GM18873 (cell line): ENCODE results near the gene CXCL12.

ENCODE experiments used
- ATAC-seq: cut with Tn5 transposase; IDR thresholded peaks from one replicate; pipeline ENCODE4 v1.9.1; 2021; ENCODE audit warnings: mild to moderate bottlenecking, moderate library complexity, moderate number of reproducible peaks; ENCODE audit not compliant: unreplicated experiment, low FRiP score

The CXCL12 gene

DNA sequence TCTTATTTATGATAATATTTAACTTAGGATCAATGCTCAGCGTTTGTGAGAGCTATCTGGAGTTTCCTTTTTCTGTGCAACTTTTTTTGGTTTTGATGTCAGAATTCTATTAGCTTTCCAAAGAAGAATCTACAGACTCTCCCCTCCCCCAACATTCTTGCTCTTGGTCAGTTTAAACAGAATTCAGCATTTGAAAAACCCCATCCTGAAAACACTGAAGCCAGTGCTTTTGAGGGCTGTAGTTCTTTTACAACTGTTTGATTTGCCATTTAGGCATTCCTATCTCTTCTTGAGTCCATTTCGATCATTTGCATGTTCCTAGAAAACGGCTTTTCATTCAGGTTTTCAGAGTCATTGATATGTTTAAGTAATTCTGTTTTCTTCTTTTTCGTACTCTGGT, 15.6 kb upstream of the CXCL12 start:
- no peak for ATAC-seq

GRCh38 chr10:44399659-44400451, 15.0 kb upstream of the CXCL12 start:
- ATAC-seq = no peak

DNA sequence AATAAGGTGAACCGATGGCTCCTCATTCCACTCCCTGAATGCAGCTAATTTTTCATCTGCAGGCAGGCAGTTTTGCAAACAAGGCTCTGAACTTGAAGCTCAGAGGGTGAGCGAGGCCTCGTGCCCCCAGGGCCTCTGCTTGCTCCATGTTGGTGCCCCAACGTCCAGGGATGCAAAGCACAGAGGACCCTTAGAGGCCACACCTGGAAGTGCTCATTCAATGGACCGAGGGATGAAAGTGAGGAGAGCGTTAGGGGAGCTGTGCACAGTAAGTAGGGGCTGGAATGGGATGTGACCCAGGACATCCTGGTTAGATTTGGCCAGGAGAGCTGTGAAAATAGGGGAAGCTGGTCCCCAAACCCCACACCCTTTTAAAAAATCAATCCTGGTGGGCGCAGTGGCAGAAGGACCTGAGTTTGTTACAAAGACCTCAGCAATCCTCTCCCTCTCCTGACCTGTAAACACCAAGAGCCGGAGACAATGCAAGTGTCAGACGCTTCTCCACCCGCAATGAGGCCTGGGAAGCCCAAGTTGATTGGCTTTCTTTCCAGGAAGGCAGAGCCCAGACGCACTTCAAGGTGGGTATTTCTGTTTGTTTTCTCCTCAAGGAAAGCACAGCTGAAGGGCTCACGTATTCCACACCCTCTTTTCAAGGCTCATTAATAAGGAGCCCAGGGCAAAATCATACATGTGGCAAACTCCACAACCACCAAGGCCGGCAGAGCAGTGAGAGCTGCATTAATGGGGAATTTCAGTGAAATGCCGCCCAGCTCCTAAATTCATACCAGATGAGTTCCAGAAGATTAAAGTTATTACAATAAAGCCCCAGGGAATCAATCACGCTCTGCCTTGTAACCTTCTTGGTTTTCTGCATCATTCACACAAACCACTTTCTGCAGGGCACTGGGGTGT, 14.1 kb upstream of the CXCL12 start:
- no peak for ATAC-seq

DNA sequence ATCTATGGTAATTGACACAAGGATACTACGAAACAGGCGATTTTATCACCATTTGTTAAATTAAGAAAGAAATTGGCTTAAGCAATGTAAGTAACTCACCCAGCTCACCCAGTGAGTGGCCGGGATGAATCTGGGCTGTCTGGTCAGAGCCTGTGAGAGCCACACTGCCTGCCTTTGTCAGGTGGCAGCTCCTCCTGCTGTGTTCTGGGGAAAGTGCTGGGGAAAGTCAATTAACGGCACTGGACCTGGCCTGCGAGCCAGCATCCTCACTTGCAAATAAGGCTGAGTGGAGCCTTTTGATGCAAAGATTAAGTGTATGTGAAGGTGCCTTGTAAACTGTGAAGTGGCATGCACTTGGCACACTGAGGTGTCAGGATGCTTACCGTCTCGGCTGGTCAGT, 13.4 kb upstream of the CXCL12 start:
- no peak for ATAC-seq

GRCh38 chr10:44397476-44398225, 12.8 kb upstream of the CXCL12 start:
- no peak for ATAC-seq

DNA sequence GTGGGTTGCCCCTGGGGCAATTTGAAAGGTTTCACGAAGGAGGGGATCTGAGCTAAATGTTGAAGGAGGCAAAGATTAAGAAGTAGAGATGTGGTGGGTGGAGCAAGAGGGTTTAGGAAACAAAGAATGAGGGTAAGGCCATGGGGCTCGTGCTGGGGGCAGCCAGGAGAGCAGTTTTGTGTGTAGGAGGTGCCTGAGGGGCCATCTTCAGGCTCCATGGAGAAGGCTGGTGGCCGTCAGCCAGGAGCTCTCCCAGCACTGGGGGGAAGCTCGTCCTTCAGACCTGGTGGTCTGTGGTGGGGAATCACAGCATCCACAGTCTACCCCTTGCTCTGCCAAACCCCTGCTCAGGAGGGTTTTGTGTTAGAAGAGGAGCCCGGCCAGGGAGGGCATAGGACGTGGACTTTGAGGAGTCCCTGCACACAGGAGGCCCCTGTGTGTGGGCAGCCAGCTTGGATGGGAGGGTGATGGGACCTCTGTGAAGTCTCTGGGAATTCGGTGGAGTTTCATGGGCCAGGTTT, 11.8 kb upstream of the CXCL12 start:
- ATAC-seq = no peak

DNA sequence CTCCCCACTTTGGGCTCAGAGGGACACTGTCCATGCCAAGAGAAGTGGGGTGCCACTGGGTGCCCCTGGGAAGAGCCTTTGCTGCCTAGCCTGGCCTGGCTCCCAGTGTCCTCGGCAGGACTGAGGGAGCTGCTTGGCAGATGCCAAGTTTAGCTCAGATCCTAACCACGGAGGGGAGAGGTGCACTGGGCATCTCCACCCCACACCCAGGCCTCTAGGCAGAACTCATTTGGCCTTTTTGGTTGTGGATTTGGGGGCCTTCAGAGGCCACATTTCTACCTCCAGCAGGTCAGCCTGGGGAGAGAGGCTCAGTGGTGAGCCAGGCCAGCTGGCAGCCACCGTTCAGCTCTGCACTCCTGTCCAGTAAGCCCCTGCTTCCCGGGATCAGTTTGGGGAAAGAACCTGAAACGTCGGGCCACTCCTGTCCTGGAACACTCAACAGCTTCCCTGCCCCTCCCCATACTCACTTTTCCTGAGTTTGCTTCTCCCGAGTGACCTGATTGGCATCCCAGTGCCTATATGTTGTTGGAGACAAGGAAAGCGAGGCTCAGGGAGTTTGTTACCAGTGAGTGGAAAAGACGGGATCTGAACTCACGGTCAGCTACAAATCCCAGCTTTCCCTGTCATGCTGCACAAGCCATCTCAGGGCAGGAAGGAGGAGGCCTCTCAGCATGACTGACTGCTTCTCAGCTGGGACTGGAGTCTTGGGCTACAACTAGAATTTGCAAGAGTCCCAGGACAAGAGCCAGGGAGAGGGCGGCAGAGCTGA, 11.2 kb upstream of the CXCL12 start:
- ATAC-seq = no peak

DNA sequence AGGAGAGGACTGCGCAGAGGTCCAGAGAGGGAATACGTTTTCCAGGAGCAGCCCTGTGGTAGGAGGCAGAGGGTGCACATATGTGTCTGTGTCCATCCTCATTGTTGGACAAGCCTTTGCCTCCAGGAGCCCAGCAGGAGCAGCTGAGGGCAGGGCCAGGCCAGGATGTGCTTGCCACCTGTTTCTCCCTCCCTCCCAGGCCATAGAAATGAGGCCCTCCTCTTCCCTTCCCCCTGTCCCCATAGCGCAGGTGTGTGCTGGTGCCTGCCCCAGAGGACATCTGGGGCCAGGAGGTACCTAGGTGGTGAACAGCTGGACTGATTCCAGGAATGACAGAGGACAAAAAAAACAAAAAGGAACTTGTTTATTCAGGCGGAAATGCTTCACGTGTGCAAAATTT, 10.5 kb upstream of the CXCL12 start:
- ATAC-seq = no peak

- no peak for ATAC-seq
These were observed 9.9 kb upstream of the CXCL12 start for GRCh38 chr10:44394696-44395381.

DNA sequence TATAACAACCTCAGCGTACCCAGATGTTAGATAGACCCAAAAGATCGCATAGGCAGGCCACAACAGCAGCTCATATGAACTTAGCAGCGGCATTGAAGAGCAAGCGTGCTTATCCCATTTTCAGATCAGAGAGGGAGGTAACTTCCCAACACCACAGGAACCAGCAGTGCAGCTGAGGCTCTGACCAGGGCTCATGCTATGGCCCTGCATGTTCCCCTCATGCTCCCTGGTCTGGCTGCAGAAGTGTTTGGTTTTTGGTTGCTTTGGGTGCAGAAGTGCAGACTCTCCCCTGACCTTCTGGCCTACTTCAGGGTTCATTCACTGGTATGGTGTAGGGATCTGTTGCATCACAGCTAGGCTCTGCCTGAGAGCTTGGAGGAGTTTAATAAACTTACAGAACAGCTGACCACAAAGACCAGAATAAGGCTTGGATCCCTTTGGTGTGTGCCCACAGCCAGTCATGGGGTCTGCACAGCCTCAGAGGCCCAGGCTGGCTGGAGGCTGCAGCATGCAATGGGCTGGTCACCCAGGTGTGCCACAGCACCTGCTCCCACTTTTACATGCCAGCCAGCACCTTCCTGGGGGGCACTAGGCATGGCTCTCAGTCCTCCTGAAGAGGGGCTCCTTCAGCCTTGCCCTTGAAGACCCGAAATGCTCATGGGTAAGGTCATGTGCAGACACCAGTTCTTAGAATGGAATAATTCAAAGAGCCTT, 9.1 kb upstream of the CXCL12 start:
- no peak for ATAC-seq

DNA sequence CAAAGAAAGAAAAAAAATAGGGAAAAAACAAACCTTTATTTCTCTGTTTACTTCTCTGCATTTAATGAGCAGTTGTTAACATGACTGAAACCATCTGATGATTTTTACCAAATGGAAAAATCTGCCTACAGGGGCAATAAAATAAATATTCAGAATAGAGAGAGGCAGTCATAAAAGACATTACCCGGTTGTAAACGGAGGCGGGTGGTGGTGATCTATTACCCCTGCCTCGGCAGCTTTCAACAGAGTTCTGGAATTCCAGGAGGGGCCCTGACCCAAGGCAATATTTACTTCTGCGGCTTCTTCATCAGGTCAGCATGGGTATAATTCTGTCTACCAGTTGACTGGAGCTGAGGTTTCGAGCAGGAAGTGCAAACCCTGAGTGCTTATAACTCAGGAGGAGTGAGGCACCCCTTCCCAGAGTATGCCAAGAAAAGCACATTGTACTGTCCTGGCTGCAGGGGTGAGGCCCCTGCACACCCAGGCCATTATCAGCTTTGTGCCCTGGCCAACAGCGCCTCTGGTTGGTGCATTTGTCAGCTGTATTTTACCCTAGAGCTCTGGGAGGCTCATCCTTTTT, 8.2 kb upstream of the CXCL12 start:
- ATAC-seq = no peak

- no peak for ATAC-seq
These were observed 7.5 kb upstream of the CXCL12 start for GRCh38 chr10:44392420-44392819.

DNA sequence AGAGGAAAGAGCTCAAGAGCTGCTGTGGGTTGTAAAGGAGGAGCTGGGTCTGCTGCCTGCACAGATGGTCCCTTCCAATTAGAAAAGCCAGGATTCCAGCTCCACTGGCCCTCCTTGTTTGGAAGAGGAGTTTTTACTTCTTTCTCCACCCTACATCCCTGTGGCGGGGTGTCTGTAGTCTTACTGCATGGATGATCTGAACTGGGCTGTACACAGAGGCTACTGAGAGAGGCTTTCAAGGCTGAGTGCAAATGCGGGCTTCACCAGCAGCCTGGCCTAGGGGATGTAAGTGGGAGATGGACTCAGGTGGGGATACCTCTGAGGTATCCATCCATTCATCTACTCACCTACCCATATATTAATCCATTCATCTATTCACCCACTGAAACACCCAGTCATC, 7.1 kb upstream of the CXCL12 start:
- ATAC-seq = no peak

DNA sequence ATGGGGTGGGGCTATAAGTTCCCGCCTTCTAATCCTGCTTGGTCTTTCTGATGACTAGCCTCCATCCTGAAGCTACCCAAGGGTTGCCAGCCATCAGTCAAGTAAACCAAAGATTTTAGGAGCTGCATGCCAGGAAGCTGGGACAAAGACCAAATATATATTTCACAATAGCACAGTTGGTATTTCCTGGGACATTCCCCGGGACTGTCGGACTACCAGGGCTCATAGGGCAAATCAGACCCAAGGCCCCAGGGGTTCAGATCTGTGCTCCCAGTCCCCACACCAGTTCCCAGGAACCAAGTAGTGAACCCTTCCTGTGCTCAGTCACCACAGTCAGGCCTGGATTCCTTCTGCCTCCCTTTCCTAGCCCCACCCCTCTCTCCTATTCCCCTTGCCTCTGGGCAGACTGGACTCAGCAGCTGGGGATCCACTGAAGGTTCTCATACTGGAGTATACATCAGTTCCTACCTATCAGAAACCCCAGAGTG, 5.7 kb upstream of the CXCL12 start:
- no peak for ATAC-seq

DNA sequence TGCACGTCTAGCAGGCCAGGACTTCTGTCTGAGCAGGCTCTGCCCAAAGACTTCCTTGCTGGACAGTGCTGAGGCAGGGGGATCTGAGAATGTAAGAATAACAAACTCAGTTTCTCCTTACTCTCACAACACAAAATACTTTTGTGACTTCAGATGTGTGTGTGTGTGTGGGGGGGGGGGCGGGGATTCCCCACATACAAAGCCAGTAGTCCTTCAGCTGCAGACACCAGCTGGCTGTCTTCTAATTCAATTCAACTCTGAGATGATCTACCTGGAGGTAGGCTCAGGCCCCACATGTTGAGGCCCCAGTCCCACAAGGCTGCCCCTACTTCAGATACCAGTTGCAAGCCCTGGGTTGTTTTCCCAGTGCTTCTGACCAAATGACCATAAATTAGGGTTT, 4.7 kb upstream of the CXCL12 start:
- ATAC-seq = no peak

DNA sequence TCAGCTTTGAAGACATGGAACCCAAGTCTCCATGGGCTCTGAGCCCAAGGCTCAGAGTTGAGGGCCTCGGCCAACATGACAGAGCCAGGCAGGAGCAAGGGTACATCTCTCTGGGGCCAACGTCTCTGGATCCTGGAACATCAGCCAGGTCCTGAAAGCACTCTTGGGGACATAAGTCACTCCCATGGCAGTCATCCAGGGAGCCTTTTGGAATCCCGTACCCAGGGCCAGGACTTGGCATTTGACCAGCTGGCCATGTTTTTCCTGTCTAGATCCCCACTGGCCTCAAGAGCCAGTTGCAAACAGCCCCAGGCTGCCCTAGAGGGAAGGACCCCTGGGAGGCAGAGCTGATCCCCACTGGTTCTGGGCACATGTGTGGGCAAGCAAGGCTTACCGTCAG, 4.3 kb upstream of the CXCL12 start:
- ATAC-seq = no peak

DNA sequence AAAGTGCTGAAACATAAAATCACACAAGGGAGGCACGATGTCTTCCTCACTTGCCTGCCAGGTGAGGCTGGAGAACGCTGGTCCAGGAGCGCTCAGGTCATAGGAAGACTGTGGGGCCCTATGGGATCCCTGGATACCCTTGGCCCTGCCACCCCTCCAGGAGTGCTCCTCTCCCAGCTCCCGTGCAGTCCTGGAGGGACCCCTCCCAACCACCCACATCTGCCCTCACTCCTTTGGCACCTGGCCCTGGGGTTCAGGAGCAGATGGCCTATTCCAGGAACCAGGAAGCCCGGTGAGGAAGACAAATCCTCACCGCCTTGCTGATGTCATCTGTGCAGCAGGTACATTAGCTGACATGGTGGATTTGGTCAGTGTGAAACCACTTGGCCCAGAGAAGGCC, 3.7 kb upstream of the CXCL12 start:
- ATAC-seq = no peak

DNA sequence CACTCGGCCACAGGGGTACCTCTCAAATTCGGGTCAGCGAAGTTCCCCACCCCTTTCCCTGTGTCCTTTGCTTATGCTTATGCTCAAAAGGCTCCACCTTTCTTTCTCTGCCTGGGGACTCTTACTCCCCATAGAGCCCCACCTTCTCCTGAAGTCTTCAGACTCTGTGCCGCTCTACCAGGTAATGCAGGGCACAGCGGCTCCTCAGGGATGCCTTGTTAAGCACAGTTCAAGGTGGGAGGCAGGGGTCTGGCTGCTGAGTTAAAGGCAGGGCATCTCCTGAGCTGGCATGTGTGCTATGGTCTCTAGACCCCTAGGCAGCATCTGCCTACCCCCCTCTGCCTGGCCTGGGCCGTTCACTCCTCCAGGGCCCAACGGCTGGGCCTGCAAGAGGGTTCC, 3.0 kb upstream of the CXCL12 start:
- no peak for ATAC-seq
